ENCODE data around the gene LONRF3. TPM values are rescaled to one million over a fixed set of nuclear protein-coding genes. Genes with fewer than 3 reads are reported as not detected.
"Not testable (repeated sequence)": the region's sequence is repeated elsewhere in the genome, so short reads cannot be mapped to it uniquely, and the experiment has no call there.

LONRF3 gene
- total RNA-seq, 2 experiments from 2014 or later = 0.35 to 0.40 TPM

- Mint-ChIP-seq H3K4me3 (no peak overlapping the region), H3K4me1 (peaks cover 9% of the 10 kb centered on the region), H3K9me3 (ENCODE audit: low read depth) (no peaks in the 10 kb centered on the region), H3K27ac (no peak overlapping the region), H3K36me3 (peaks cover 3% of the 10 kb centered on the region), H3K27me3 (peaks cover 50% of the 10 kb centered on the region)
- CTCF ChIA-PET = interaction anchor here (1.2 kb wide), 1 partner anchor 134 kb away, joined by 4 read pairs; no protein-coding TSS in a partner anchor
- ATAC-seq (no peak), DNase-seq (no peak)
These were observed 880 bp upstream of the LONRF3 start for GRCh38 chrX:118973389-118974087.

- Mint-ChIP-seq H3K36me3 (peaks cover 3% of the 10 kb centered on the region), H3K4me3 (peak overlapping the region; percentile 80), H3K4me1 (peaks cover 9% of the 10 kb centered on the region), H3K27me3 (peaks cover 46% of the 10 kb centered on the region), H3K9me3 (ENCODE audit: low read depth) (no peaks in the 10 kb centered on the region), H3K27ac (no peak overlapping the region)
- ATAC-seq (peak; percentile 65), DNase-seq (peak; percentile 45)
- CTCF ChIA-PET = interaction anchor here (1.2 kb wide), 1 partner anchor 136 kb away, joined by 4 read pairs; no protein-coding TSS in a partner anchor
These were observed 672 bp downstream of the LONRF3 start for GRCh38 chrX:118974908-118975671.

GRCh38 chrX:118975831-118976598, 1.6 kb downstream of the LONRF3 start:
- peaks cover 46% of the 10 kb centered on the region for H3K27me3 Mint-ChIP-seq
- ATAC-seq = peak; percentile 52
- CTCF ChIA-PET = no interaction called here
- peak overlapping the region; percentile 80 for H3K4me3 Mint-ChIP-seq
- peaks cover 9% of the 10 kb centered on the region for H3K4me1 Mint-ChIP-seq
- peaks cover 3% of the 10 kb centered on the region for H3K36me3 Mint-ChIP-seq
- no peaks in the 10 kb centered on the region for H3K9me3 Mint-ChIP-seq (ENCODE audit: low read depth)
- peak overlapping the region; percentile 70 for H3K27ac Mint-ChIP-seq
- peak; percentile 48 for DNase-seq

GRCh38 chrX:118976599-118977340, 2.4 kb downstream of the LONRF3 start:
- CTCF ChIA-PET = no interaction called here
- Mint-ChIP-seq H3K4me1 (peaks cover 9% of the 10 kb centered on the region), H3K4me3 (no peak overlapping the region), H3K27ac (no peak overlapping the region), H3K9me3 (ENCODE audit: low read depth) (no peaks in the 10 kb centered on the region), H3K36me3 (peaks cover 3% of the 10 kb centered on the region), H3K27me3 (peaks cover 46% of the 10 kb centered on the region)
- DNase-seq = peak; percentile 40
- ATAC-seq = no peak

GRCh38 chrX:118977424-118977823, 3.0 kb downstream of the LONRF3 start:
- H3K27me3 Mint-ChIP-seq = peaks cover 43% of the 10 kb centered on the region
- ATAC-seq (no peak), DNase-seq (no peak)
- H3K4me1 Mint-ChIP-seq = peaks cover 9% of the 10 kb centered on the region
- no peaks in the 10 kb centered on the region for H3K9me3 Mint-ChIP-seq (ENCODE audit: low read depth)
- H3K27ac Mint-ChIP-seq = no peak overlapping the region
- CTCF ChIA-PET = no interaction called here
- no peak overlapping the region for H3K4me3 Mint-ChIP-seq
- peaks cover 3% of the 10 kb centered on the region for H3K36me3 Mint-ChIP-seq

GRCh38 chrX:118978451-118978850, 4.0 kb downstream of the LONRF3 start:
- peaks cover 9% of the 10 kb centered on the region for H3K4me1 Mint-ChIP-seq
- CTCF ChIA-PET = interaction anchor here (1.1 kb wide), 1 partner anchor 27 kb away, joined by 3 read pairs; no protein-coding TSS in a partner anchor
- H3K4me3 Mint-ChIP-seq = no peak overlapping the region

GRCh38 chrX:118980761-118981160, 6.3 kb downstream of the LONRF3 start:
- H3K9me3 Mint-ChIP-seq (ENCODE audit: low read depth) = no peaks in the 10 kb centered on the region
- H3K27ac Mint-ChIP-seq = no peak overlapping the region
- H3K27me3 Mint-ChIP-seq = peaks cover 17% of the 10 kb centered on the region
- DNase-seq = no peak
- no peak for ATAC-seq
- CTCF ChIA-PET = interaction anchor here (0.7 kb wide), 1 partner anchor 11 kb away, joined by 4 read pairs; no protein-coding TSS in a partner anchor
- peaks cover 1% of the 10 kb centered on the region for H3K4me1 Mint-ChIP-seq
- H3K4me3 Mint-ChIP-seq = no peak overlapping the region
- H3K36me3 Mint-ChIP-seq = peaks cover 1% of the 10 kb centered on the region

More at GRCh38 chrX:118978451-118978850, 4.0 kb downstream of the LONRF3 start:
- DNase-seq (no peak), ATAC-seq (no peak)
- Mint-ChIP-seq H3K9me3 (ENCODE audit: low read depth) (no peaks in the 10 kb centered on the region), H3K27ac (no peak overlapping the region), H3K27me3 (peaks cover 34% of the 10 kb centered on the region), H3K36me3 (peaks cover 3% of the 10 kb centered on the region)

GRCh38 chrX:118983513-118983912, 9.1 kb downstream of the LONRF3 start:
- no peaks in the 10 kb centered on the region for H3K4me1 Mint-ChIP-seq
- H3K27ac Mint-ChIP-seq = no peak overlapping the region
- no peaks in the 10 kb centered on the region for H3K9me3 Mint-ChIP-seq (ENCODE audit: low read depth)
- ATAC-seq (no peak), DNase-seq (no peak)
- CTCF ChIA-PET = no interaction called here
- H3K4me3 Mint-ChIP-seq = no peak overlapping the region
- H3K36me3 Mint-ChIP-seq = no peaks in the 10 kb centered on the region
- peaks cover 2% of the 10 kb centered on the region for H3K27me3 Mint-ChIP-seq

- no peaks in the 10 kb centered on the region for H3K4me1 Mint-ChIP-seq
- ATAC-seq = no peak
- CTCF ChIA-PET = no interaction called here
- H3K27me3 Mint-ChIP-seq = peaks cover 2% of the 10 kb centered on the region
- no peak for DNase-seq
- no peak overlapping the region for H3K4me3 Mint-ChIP-seq
- H3K9me3 Mint-ChIP-seq (ENCODE audit: low read depth) = no peaks in the 10 kb centered on the region
- no peaks in the 10 kb centered on the region for H3K36me3 Mint-ChIP-seq
- H3K27ac Mint-ChIP-seq = no peak overlapping the region
These were observed 14.5 kb downstream of the LONRF3 start for GRCh38 chrX:118988911-118989310.

GRCh38 chrX:118989886-118990285, 15.5 kb downstream of the LONRF3 start:
- CTCF ChIA-PET = no interaction called here
- Mint-ChIP-seq H3K27ac (no peak overlapping the region), H3K9me3 (ENCODE audit: low read depth) (no peaks in the 10 kb centered on the region), H3K4me3 (no peak overlapping the region), H3K27me3 (peaks cover 2% of the 10 kb centered on the region), H3K4me1 (no peaks in the 10 kb centered on the region), H3K36me3 (no peaks in the 10 kb centered on the region)
- DNase-seq = no peak
- no peak for ATAC-seq

GRCh38 chrX:118990512-118991227, 16.3 kb downstream of the LONRF3 start:
- CTCF ChIA-PET = no interaction called here
- no peaks in the 10 kb centered on the region for H3K36me3 Mint-ChIP-seq
- peaks cover 4% of the 10 kb centered on the region for H3K27me3 Mint-ChIP-seq
- H3K4me1 Mint-ChIP-seq = no peaks in the 10 kb centered on the region
- no peak overlapping the region for H3K4me3 Mint-ChIP-seq
- DNase-seq (no peak), ATAC-seq (no peak)
- no peaks in the 10 kb centered on the region for H3K9me3 Mint-ChIP-seq (ENCODE audit: low read depth)
- H3K27ac Mint-ChIP-seq = no peak overlapping the region

- not testable (repeated sequence) for H3K4me1 Mint-ChIP-seq; H3K9me3 Mint-ChIP-seq (ENCODE audit: low read depth); DNase-seq; H3K27me3 Mint-ChIP-seq; ATAC-seq; H3K4me3 Mint-ChIP-seq; H3K27ac Mint-ChIP-seq; H3K36me3 Mint-ChIP-seq
- CTCF ChIA-PET = interaction anchor here (0.6 kb wide), 1 partner anchor 12 kb away, joined by 4 read pairs; no protein-coding TSS in a partner anchor
These were observed 18.2 kb downstream of the LONRF3 start for GRCh38 chrX:118992441-118993121.

Measured in activated CD8-positive, alpha-beta memory T cell treated with anti-CD3 and anti-CD28 coated beads, Interleukin-2, amount 10 ng/mL, durations not matched to agents 7 days and 5 days (primary cell).